DOHH2 (cell line): ENCODE results near the gene PAX7.
"Not testable (repeated sequence)": the region's sequence is repeated elsewhere in the genome, so short reads cannot be mapped to it uniquely, and the experiment has no call there.

Experiments used
- H3F3A ChIP-seq: fragments of 200-600 bp; sonication (generic), shearing (Covaris generic); 2 replicates; pipeline ENCODE4 v1.6.0; 2016; ENCODE audit warnings: antibody characterized with exemption, mild to moderate bottlenecking; ENCODE audit not compliant: control insufficient read depth, insufficient read depth
- H3K27ac ChIP-seq: fragments of 200-600 bp; sonication (generic); 2 replicates; pipeline ENCODE4 v1.5.1; 2014; ENCODE audit warnings: low read depth, mild to moderate bottlenecking, low read length, moderate library complexity
- H3K27me3 ChIP-seq: fragments of 200-600 bp; sonication (generic); 2 replicates; pipeline ENCODE4 v1.6.1; 2014; ENCODE audit warnings: mild to moderate bottlenecking, low read length, mixed read lengths; ENCODE audit not compliant: control insufficient read depth
- H3K36me3 ChIP-seq: fragments of 200-600 bp; sonication (generic); 2 replicates; pipeline ENCODE4 v1.6.1; 2014; ENCODE audit warnings: mild to moderate bottlenecking, low read length, moderate library complexity, mixed read lengths; ENCODE audit not compliant: control insufficient read depth
- H3K4me1 ChIP-seq: fragments of 200-600 bp; sonication (generic); 2 replicates; pipeline ENCODE4 v1.6.1; 2014; ENCODE audit warnings: mild to moderate bottlenecking, low read length, mixed read lengths; ENCODE audit not compliant: control insufficient read depth
- H3K4me2 ChIP-seq: fragments of 200-600 bp; sonication (generic); 2 replicates; pipeline ENCODE4 v1.6.0; 2014; ENCODE audit warnings: mild to moderate bottlenecking, low read length, moderate library complexity
- H3K4me3 ChIP-seq: fragments of 200-600 bp; sonication (generic); 2 replicates; pipeline ENCODE4 v1.5.1; 2014; ENCODE audit warnings: mild to moderate bottlenecking, low read length, mixed read lengths
- H3K79me2 ChIP-seq: fragments of 200-600 bp; sonication (generic); 2 replicates; pipeline ENCODE4 v1.6.1; 2014; ENCODE audit warnings: mild to moderate bottlenecking, low read length, mixed read lengths; ENCODE audit not compliant: control insufficient read depth
- H3K9me2 ChIP-seq: fragments of 200-600 bp; sonication (generic); replicated peaks from 2 replicates; pipeline ENCODE4 v1.6.1; 2014; ENCODE audit warnings: mild to moderate bottlenecking, low read length, mixed read lengths; ENCODE audit not compliant: control insufficient read depth
- H3K9me3 ChIP-seq: fragments of 200-600 bp; sonication (generic); 2 replicates; pipeline ENCODE4 v1.6.1; 2014; ENCODE audit warnings: antibody characterized with exemption, low read length, mixed read lengths; ENCODE audit not compliant: control insufficient read depth, insufficient read depth
- H4K20me1 ChIP-seq: fragments of 200-600 bp; sonication (generic); 2 replicates; pipeline ENCODE4 v1.6.0; 2014; ENCODE audit warnings: low read depth, mild to moderate bottlenecking, antibody characterized with exemption, low read length, moderate library complexity; ENCODE audit not compliant: control insufficient read depth, insufficient read depth
- CTCF ChIP-seq: fragments of 200-600 bp; sonication (generic); IDR thresholded peaks from one replicate; pipeline ENCODE4 v1.5.1; 2014; ENCODE audit warnings: antibody characterized with exemption, mild to moderate bottlenecking, low read depth, low read length; ENCODE audit not compliant: poor library complexity, severe bottlenecking
- EZH2phosphoT487 ChIP-seq: fragments of 200-600 bp; sonication (generic); IDR thresholded peaks from 2 replicates; pipeline ENCODE4 v1.6.1; 2017; ENCODE audit warnings: borderline replicate concordance, mild to moderate bottlenecking, antibody characterized with exemption, low read length, moderate library complexity, mixed read lengths

Gene PAX7

GRCh38 chr1:18743233-18743632, 112.6 kb downstream of the PAX7 start:
- Histone ChIP-seq H3K4me3 (no peak overlapping the region), H3K36me3 (no peaks in the 10 kb centered on the region), H4K20me1 (no peaks in the 10 kb centered on the region), H3K9me2 (no peaks in the 10 kb centered on the region), H3K27me3 (no peaks in the 10 kb centered on the region), H3K27ac (no peak overlapping the region), H3F3A (no peaks in the 10 kb centered on the region), H3K79me2 (no peaks in the 10 kb centered on the region), H3K4me2 (no peak overlapping the region), H3K9me3 (no peaks in the 10 kb centered on the region), H3K4me1 (no peaks in the 10 kb centered on the region)
- TF ChIP-seq EZH2phosphoT487 (no peak), CTCF (no peak)

GRCh38 chr1:18744381-18744780, 113.7 kb downstream of the PAX7 start:
- H3K36me3 ChIP-seq, H3K9me2 ChIP-seq, H3K4me3 ChIP-seq, H3K9me3 ChIP-seq, H3K27me3 ChIP-seq, H3K27ac ChIP-seq, H3K4me1 ChIP-seq, H3F3A ChIP-seq, H3K4me2 ChIP-seq, H3K79me2 ChIP-seq, H4K20me1 ChIP-seq: not testable (repeated sequence)

- no peak overlapping the region for H3K4me2 ChIP-seq
- no peaks in the 10 kb centered on the region; the same call in 1 of the 2 replicates for H3K9me3 ChIP-seq
- no peak overlapping the region for H3K27ac ChIP-seq
- H3K79me2 ChIP-seq: no peaks in the 10 kb centered on the region
- no peaks in the 10 kb centered on the region for H3K36me3 ChIP-seq
- no peak for TF ChIP-seq CTCF
- no peak for TF ChIP-seq EZH2phosphoT487
- H3K4me3 ChIP-seq: no peak overlapping the region
- no peaks in the 10 kb centered on the region for H3F3A ChIP-seq
- no peaks in the 10 kb centered on the region for H3K4me1 ChIP-seq
- no peaks in the 10 kb centered on the region for H3K27me3 ChIP-seq
- H3K9me2 ChIP-seq: no peaks in the 10 kb centered on the region
- H4K20me1 ChIP-seq: no peaks in the 10 kb centered on the region
These were observed 116.3 kb downstream of the PAX7 start for GRCh38 chr1:18746981-18747380.

GRCh38 chr1:18747671-18748070, 117.0 kb downstream of the PAX7 start:
- Histone ChIP-seq H4K20me1 (no peaks in the 10 kb centered on the region), H3K27me3 (no peaks in the 10 kb centered on the region), H3K27ac (no peak overlapping the region), H3K36me3 (no peaks in the 10 kb centered on the region), H3K9me2 (no peaks in the 10 kb centered on the region), H3F3A (no peaks in the 10 kb centered on the region), H3K79me2 (no peaks in the 10 kb centered on the region), H3K4me3 (no peak overlapping the region), H3K4me1 (no peaks in the 10 kb centered on the region), H3K4me2 (no peak overlapping the region), H3K9me3 (no peaks in the 10 kb centered on the region; the same call in 1 of the 2 replicates)
- TF ChIP-seq EZH2phosphoT487 (no peak), CTCF (no peak)
